Fibroblast of pulmonary artery (primary cell): ENCODE results near the gene ANKRD40CL.

Experiments used
- DNase-seq: peaks from one replicate; pipeline ENCODE4 v3.0.0-alpha.2; 2010; ENCODE audit warnings: low read depth
- H3K4me3 ChIP-seq: replicated peaks from 2 replicates; pipeline ENCODE4 v1.5.1; 2011; ENCODE audit warnings: low read depth, mild to moderate bottlenecking, control low read depth, low read length, moderate library complexity
- CTCF ChIP-seq: IDR thresholded peaks from 2 replicates; pipeline ENCODE4 v1.5.1; 2011; ENCODE audit warnings: mild to moderate bottlenecking, control low read depth, low read length, inconsistent platforms; ENCODE audit errors: missing control alignments

The ANKRD40CL gene

GRCh38 chr17:50719144-50719923, 48.0 kb downstream of the ANKRD40CL start, which contains the start of gene LUC7L3:
Gene LUC7L3, plus strand, starts transcription at chr17:50719603. Its CDS starts 130 bp downstream, at chr17:50719733.
- no peak for TF ChIP-seq CTCF
- peak; percentile 95 for DNase-seq

GRCh38 chr17:50715471-50715870, 51.8 kb downstream of the ANKRD40CL start:
- TF ChIP-seq CTCF: no peak
- no peak overlapping the region for H3K4me3 ChIP-seq
- no peak for DNase-seq

More at GRCh38 chr17:50719144-50719923, 48.0 kb downstream of the ANKRD40CL start, which contains the start of gene LUC7L3:
- H3K4me3 ChIP-seq: peak within 1 kb of the TSS; percentile 71

- TF ChIP-seq CTCF: no peak
- H3K4me3 ChIP-seq: no peak overlapping the region
- no peak for DNase-seq
Observed at GRCh38 chr17:50712641-50713040, 54.7 kb downstream of the ANKRD40CL start.
